ENCODE measurements around the gene XRCC5. TPM values are rescaled to one million over a fixed set of nuclear protein-coding genes. Genes with fewer than 3 reads are reported as not detected.

The XRCC5 gene
- polyA plus RNA-seq, 1 donor from 2014 or later: 279 TPM

DNA sequence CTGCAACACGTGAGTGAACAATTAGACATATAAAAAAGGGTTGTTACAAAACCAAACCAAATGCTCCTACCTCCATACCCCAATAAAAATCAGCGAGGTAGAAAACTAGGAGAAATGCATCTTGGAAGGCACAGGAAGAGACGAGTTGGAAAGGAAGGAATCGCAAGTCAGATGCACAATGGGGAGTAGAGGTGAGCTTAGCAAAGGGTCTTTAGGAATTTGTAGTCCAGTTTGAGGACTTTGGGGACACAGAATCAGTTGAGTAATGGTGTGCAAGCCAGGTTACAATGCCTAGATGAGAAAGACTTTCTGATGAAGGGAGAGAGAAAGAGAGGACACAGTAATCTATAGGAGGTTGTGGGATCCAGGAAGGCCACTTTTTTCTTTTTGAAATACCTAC is 35.7 kb downstream of the XRCC5 start:
- no peaks in the 10 kb centered on the region for H4K20me1 ChIP-seq (ENCODE audit: insufficient read depth)
- peaks cover 4% of the 10 kb centered on the region for H3K79me2 ChIP-seq (replicated peaks; ENCODE audit: insufficient read depth, low read length)
- H3K9me3 ChIP-seq (ENCODE audit: low read length): no peaks in the 10 kb centered on the region
- TF ChIP-seq EZH2 (IDR thresholded peaks at IDR 0.05; ENCODE audit: borderline replicate concordance, insufficient read depth, low read length, poor library complexity, severe bottlenecking) (no peak), RAD21 (conservative IDR thresholded peaks at IDR 0.05) (no peak), TAF1 (IDR thresholded peaks at IDR 0.05; ENCODE audit: low read depth) (no peak), SMC3 (conservative IDR thresholded peaks at IDR 0.05; ENCODE audit: poor library complexity) (no peak), EP300 (conservative IDR thresholded peaks at IDR 0.05; ENCODE audit: poor library complexity, severe bottlenecking) (no peak), POLR2AphosphoS5 (IDR thresholded peaks at IDR 0.05) (no peak), MXI1 (conservative IDR thresholded peaks at IDR 0.05; ENCODE audit: poor library complexity, severe bottlenecking) (no peak)
- TF ChIP-seq, protein P1, sequence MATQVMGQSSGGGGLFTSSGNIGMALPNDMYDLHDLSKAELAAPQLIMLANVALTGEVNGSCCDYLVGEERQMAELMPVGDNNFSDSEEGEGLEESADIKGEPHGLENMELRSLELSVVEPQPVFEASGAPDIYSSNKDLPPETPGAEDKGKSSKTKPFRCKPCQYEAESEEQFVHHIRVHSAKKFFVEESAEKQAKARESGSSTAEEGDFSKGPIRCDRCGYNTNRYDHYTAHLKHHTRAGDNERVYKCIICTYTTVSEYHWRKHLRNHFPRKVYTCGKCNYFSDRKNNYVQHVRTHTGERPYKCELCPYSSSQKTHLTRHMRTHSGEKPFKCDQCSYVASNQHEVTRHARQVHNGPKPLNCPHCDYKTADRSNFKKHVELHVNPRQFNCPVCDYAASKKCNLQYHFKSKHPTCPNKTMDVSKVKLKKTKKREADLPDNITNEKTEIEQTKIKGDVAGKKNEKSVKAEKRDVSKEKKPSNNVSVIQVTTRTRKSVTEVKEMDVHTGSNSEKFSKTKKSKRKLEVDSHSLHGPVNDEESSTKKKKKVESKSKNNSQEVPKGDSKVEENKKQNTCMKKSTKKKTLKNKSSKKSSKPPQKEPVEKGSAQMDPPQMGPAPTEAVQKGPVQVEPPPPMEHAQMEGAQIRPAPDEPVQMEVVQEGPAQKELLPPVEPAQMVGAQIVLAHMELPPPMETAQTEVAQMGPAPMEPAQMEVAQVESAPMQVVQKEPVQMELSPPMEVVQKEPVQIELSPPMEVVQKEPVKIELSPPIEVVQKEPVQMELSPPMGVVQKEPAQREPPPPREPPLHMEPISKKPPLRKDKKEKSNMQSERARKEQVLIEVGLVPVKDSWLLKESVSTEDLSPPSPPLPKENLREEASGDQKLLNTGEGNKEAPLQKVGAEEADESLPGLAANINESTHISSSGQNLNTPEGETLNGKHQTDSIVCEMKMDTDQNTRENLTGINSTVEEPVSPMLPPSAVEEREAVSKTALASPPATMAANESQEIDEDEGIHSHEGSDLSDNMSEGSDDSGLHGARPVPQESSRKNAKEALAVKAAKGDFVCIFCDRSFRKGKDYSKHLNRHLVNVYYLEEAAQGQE (IDR thresholded peaks at IDR 0.05; ENCODE audit: borderline replicate concordance): no peak
- TF ChIP-seq, protein P2, sequence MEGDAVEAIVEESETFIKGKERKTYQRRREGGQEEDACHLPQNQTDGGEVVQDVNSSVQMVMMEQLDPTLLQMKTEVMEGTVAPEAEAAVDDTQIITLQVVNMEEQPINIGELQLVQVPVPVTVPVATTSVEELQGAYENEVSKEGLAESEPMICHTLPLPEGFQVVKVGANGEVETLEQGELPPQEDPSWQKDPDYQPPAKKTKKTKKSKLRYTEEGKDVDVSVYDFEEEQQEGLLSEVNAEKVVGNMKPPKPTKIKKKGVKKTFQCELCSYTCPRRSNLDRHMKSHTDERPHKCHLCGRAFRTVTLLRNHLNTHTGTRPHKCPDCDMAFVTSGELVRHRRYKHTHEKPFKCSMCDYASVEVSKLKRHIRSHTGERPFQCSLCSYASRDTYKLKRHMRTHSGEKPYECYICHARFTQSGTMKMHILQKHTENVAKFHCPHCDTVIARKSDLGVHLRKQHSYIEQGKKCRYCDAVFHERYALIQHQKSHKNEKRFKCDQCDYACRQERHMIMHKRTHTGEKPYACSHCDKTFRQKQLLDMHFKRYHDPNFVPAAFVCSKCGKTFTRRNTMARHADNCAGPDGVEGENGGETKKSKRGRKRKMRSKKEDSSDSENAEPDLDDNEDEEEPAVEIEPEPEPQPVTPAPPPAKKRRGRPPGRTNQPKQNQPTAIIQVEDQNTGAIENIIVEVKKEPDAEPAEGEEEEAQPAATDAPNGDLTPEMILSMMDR (IDR thresholded peaks at IDR 0.05; ENCODE audit: poor library complexity, severe bottlenecking): no peak
- H3K36me3 ChIP-seq (ENCODE audit: insufficient read depth, low read length): peaks cover 11% of the 10 kb centered on the region
- H3F3A ChIP-seq (ENCODE audit: insufficient read depth, low read length, poor library complexity, severe bottlenecking): no peaks in the 10 kb centered on the region
- H3K9me2 ChIP-seq (ENCODE audit: insufficient read depth, low read length): no peaks in the 10 kb centered on the region
- H3K27me3 ChIP-seq (ENCODE audit: insufficient read depth, low read depth, low read length): no peaks in the 10 kb centered on the region
- H3K27ac ChIP-seq (ENCODE audit: low read length): no peak overlapping the region
- no peak overlapping the region for H3K4me3 ChIP-seq (ENCODE audit: low read length)
- no peak overlapping the region for H2AFZ ChIP-seq (ENCODE audit: low read depth, low read length)
- no peak overlapping the region for H3K4me2 ChIP-seq (ENCODE audit: low read length)
- H3K9ac ChIP-seq (ENCODE audit: low read length): no peak overlapping the region

DNA sequence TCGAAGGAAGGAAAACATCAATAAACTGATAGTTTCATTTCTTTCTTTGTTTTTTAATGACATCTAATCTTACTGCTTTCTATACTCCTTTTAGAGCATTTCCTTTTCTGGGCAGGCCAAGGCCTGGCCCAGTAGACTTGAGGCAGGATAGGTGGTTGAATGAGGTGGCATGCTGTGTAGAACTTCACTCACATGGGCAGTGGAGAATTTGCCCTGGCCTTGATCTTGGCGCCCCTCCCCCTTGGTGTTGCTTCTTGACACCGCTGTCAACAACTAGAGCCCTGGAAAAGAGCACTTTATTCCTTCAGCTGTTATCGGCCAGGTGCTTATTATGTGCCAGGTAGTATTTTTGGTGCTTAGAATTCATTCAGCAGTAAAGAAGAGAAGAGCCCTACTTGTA is 37.4 kb downstream of the XRCC5 start:
- no peaks in the 10 kb centered on the region for H3K9me3 ChIP-seq (ENCODE audit: low read length)
- H2AFZ ChIP-seq (ENCODE audit: low read depth, low read length): no peak overlapping the region
- TF ChIP-seq TAF1 (IDR thresholded peaks at IDR 0.05; ENCODE audit: low read depth) (no peak), EZH2 (IDR thresholded peaks at IDR 0.05; ENCODE audit: borderline replicate concordance, insufficient read depth, low read length, poor library complexity, severe bottlenecking) (no peak), POLR2AphosphoS5 (IDR thresholded peaks at IDR 0.05) (no peak), SMC3 (conservative IDR thresholded peaks at IDR 0.05; ENCODE audit: poor library complexity) (no peak), RAD21 (conservative IDR thresholded peaks at IDR 0.05) (no peak), MXI1 (conservative IDR thresholded peaks at IDR 0.05; ENCODE audit: poor library complexity, severe bottlenecking) (no peak), EP300 (conservative IDR thresholded peaks at IDR 0.05; ENCODE audit: poor library complexity, severe bottlenecking) (no peak)
- TF ChIP-seq, protein P1 (IDR thresholded peaks at IDR 0.05; ENCODE audit: borderline replicate concordance): no peak
- TF ChIP-seq, protein P2 (IDR thresholded peaks at IDR 0.05; ENCODE audit: poor library complexity, severe bottlenecking): no peak
- H3F3A ChIP-seq (ENCODE audit: insufficient read depth, low read length, poor library complexity, severe bottlenecking): no peaks in the 10 kb centered on the region
- H3K27ac ChIP-seq (ENCODE audit: low read length): no peak overlapping the region
- H3K27me3 ChIP-seq (ENCODE audit: insufficient read depth, low read depth, low read length): no peaks in the 10 kb centered on the region
- no peaks in the 10 kb centered on the region for H3K79me2 ChIP-seq (replicated peaks; ENCODE audit: insufficient read depth, low read length)
- H3K36me3 ChIP-seq (ENCODE audit: insufficient read depth, low read length): peaks cover 8% of the 10 kb centered on the region
- no peak overlapping the region for H3K4me3 ChIP-seq (ENCODE audit: low read length)
- no peak overlapping the region for H3K9ac ChIP-seq (ENCODE audit: low read length)
- H3K9me2 ChIP-seq (ENCODE audit: insufficient read depth, low read length): no peaks in the 10 kb centered on the region
- H4K20me1 ChIP-seq (ENCODE audit: insufficient read depth): no peaks in the 10 kb centered on the region
- H3K4me2 ChIP-seq (ENCODE audit: low read length): no peak overlapping the region

Data from neural cell (in vitro differentiated cells).